Progenitor cell of endocrine pancreas (in vitro differentiated cells): ENCODE results near the gene KLKB1. TPM values are rescaled to one million over a fixed set of nuclear protein-coding genes. Genes with fewer than 3 reads are reported as not detected.
"Not testable (repeated sequence)": the region's sequence is repeated elsewhere in the genome, so short reads cannot be mapped to it uniquely, and the experiment has no call there.

ENCODE experiments used
- DNase-seq: peaks from one replicate; pipeline ENCODE4 v3.0.0; 2021; ENCODE audit warnings: low spot score; ENCODE audit not compliant: unreplicated experiment
- H3K27ac Mint-ChIP-seq: 2 replicates; pipeline ENCODE4 v1.8.0; 2021; ENCODE audit warnings: mild to moderate bottlenecking, moderate library complexity, mixed read lengths
- H3K27me3 Mint-ChIP-seq: 2 replicates; pipeline ENCODE4 v1.8.0; 2021; ENCODE audit warnings: mixed read lengths
- H3K36me3 Mint-ChIP-seq: 2 replicates; pipeline ENCODE4 v1.8.0; 2022; ENCODE audit warnings: mixed read lengths; ENCODE audit not compliant: insufficient read depth
- H3K4me1 Mint-ChIP-seq: 2 replicates; pipeline ENCODE4 v1.8.0; 2021; ENCODE audit warnings: low read depth, mixed read lengths
- H3K4me3 Mint-ChIP-seq: 2 replicates; pipeline ENCODE4 v1.8.0; 2021; ENCODE audit warnings: low read depth, mild to moderate bottlenecking, moderate library complexity, mixed read lengths
- H3K9me3 Mint-ChIP-seq: 2 replicates; pipeline ENCODE4 v1.8.0; 2021; ENCODE audit warnings: low read depth, mixed read lengths
- total RNA-seq: library from RNA; stranded (reverse); gene quantifications from 2 replicates; pipeline ENCODE4 v1.2.1, GENCODE V29; 2021
- TF ChIP-seq, protein P1 (sequence below): fragments of 200-600 bp; sonication (generic); IDR thresholded peaks from one replicate; pipeline ENCODE4 v1.5.0; 2021; ENCODE audit warnings: antibody characterized with exemption, mild to moderate bottlenecking; ENCODE audit not compliant: unreplicated experiment

Gene KLKB1
- total RNA-seq, 1 donor from 2014 or later, result not detected

- no peaks in the 10 kb centered on the region for H3K36me3 Mint-ChIP-seq
- no peak overlapping the region for H3K27ac Mint-ChIP-seq
- H3K4me3 Mint-ChIP-seq, result no peak overlapping the region
- DNase-seq, result no peak
- no peaks in the 10 kb centered on the region for H3K9me3 Mint-ChIP-seq
- peaks cover 2% of the 10 kb centered on the region for H3K4me1 Mint-ChIP-seq
- H3K27me3 Mint-ChIP-seq, result peaks cover 7% of the 10 kb centered on the region
- TF ChIP-seq, protein P1, sequence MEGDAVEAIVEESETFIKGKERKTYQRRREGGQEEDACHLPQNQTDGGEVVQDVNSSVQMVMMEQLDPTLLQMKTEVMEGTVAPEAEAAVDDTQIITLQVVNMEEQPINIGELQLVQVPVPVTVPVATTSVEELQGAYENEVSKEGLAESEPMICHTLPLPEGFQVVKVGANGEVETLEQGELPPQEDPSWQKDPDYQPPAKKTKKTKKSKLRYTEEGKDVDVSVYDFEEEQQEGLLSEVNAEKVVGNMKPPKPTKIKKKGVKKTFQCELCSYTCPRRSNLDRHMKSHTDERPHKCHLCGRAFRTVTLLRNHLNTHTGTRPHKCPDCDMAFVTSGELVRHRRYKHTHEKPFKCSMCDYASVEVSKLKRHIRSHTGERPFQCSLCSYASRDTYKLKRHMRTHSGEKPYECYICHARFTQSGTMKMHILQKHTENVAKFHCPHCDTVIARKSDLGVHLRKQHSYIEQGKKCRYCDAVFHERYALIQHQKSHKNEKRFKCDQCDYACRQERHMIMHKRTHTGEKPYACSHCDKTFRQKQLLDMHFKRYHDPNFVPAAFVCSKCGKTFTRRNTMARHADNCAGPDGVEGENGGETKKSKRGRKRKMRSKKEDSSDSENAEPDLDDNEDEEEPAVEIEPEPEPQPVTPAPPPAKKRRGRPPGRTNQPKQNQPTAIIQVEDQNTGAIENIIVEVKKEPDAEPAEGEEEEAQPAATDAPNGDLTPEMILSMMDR, result no peak
Observed at GRCh38 chr4:186240452-186240847, 13.1 kb downstream of the KLKB1 start.

- TF ChIP-seq, protein P1, result no peak
- Mint-ChIP-seq H3K27me3 (peaks cover 7% of the 10 kb centered on the region), H3K4me3 (no peak overlapping the region), H3K9me3 (peaks cover 3% of the 10 kb centered on the region), H3K4me1 (peaks cover 2% of the 10 kb centered on the region), H3K36me3 (no peaks in the 10 kb centered on the region), H3K27ac (no peak overlapping the region)
- DNase-seq, result no peak
Observed at GRCh38 chr4:186240848-186241491, 13.7 kb downstream of the KLKB1 start.

DNA sequence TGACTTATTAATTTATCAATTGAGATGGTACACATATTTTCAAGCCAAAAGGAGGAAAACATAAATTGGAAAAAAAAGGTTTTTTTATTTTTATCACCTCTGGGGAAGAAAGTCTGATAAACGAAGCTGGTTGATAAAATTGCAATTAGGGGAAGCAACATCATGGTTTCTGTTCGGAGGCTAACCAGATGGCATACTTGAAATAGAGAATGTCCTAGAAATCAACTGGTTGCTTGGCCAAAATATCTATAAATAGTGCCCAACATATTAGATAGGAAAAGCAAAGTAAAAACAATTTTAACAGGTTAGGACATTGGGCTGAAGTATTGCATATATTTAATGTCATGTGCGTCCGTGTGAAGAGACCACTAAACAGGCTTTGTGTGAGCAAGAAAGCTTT, 14.3 kb downstream of the KLKB1 start:
- TF ChIP-seq, protein P1, result no peak
- Mint-ChIP-seq H3K9me3 (peaks cover 7% of the 10 kb centered on the region), H3K27ac (no peak overlapping the region), H3K27me3 (peaks cover 7% of the 10 kb centered on the region), H3K4me1 (no peaks in the 10 kb centered on the region), H3K36me3 (no peaks in the 10 kb centered on the region), H3K4me3 (no peak overlapping the region)
- DNase-seq, result no peak

GRCh38 chr4:186242031-186242430, 14.7 kb downstream of the KLKB1 start:
- not testable (repeated sequence) for H3K27me3 Mint-ChIP-seq, H3K4me3 Mint-ChIP-seq, DNase-seq, H3K4me1 Mint-ChIP-seq, H3K36me3 Mint-ChIP-seq, H3K27ac Mint-ChIP-seq
- peaks cover 11% of the 10 kb centered on the region for H3K9me3 Mint-ChIP-seq

GRCh38 chr4:186243331-186243730, 16.0 kb downstream of the KLKB1 start:
- no peak overlapping the region for H3K27ac Mint-ChIP-seq
- no peak for DNase-seq
- peaks cover 14% of the 10 kb centered on the region for H3K9me3 Mint-ChIP-seq
- H3K36me3 Mint-ChIP-seq, result no peaks in the 10 kb centered on the region
- H3K4me1 Mint-ChIP-seq, result no peaks in the 10 kb centered on the region
- TF ChIP-seq, protein P1, result no peak
- H3K4me3 Mint-ChIP-seq, result no peak overlapping the region
- H3K27me3 Mint-ChIP-seq, result peaks cover 7% of the 10 kb centered on the region

GRCh38 chr4:186244835-186245234, 17.5 kb downstream of the KLKB1 start:
- Mint-ChIP-seq H3K4me3 (no peak overlapping the region), H3K4me1 (no peaks in the 10 kb centered on the region), H3K27ac (no peak overlapping the region), H3K9me3 (peaks cover 14% of the 10 kb centered on the region), H3K36me3 (no peaks in the 10 kb centered on the region), H3K27me3 (peaks cover 7% of the 10 kb centered on the region)
- no peak for DNase-seq
- TF ChIP-seq, protein P1, result no peak

DNA sequence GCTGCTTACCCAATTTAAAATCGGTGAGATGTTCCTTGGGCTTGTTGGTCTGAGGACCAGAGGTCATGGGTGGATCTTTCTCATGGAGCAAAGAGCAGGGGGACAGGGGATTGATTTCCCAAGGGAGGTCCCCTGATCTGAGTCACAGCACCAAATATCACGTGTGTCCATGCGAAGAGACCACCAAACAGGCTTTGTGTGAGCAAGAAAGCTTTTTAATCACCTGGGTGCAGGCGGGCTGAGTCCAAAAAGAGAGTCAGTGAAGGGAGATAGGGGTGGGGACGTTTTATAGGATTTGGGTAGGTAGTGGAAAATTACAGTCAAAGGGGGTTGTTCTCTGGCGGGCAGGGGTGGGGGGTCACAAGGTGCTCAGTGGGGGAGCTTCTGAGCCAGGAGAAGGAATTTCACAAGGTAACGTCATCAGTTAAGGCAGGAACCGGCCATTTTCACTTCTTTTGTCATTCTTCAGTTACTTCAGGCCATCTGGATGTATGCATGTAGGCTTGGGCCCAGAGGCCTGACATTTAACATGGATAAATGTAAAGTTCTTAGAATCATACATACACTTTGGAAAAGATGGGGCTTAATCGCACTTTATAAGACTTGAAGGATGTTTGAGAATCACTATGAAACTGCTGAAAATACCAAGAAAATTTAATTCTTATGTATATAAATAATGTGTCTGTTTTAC, 19.9 kb downstream of the KLKB1 start:
- H3K27ac Mint-ChIP-seq, result not testable (repeated sequence)

More for the DNA sequence above, 19.9 kb downstream of the KLKB1 start:
- H3K27me3 Mint-ChIP-seq, H3K4me1 Mint-ChIP-seq, DNase-seq, H3K4me3 Mint-ChIP-seq, H3K36me3 Mint-ChIP-seq: not testable (repeated sequence)
- H3K9me3 Mint-ChIP-seq, result peaks cover 14% of the 10 kb centered on the region
